GM12878 (cell line): ENCODE measurements around the gene RDM1.

Experiments
- CHD1 ChIP-seq: IDR thresholded peaks from 2 replicates; pipeline ENCODE4 v1.6.1; 2012; ENCODE audit warnings: low read depth, low read length, improper control_type of control experiment
- CREM ChIP-seq: IDR thresholded peaks from 2 replicates; pipeline ENCODE4 v1.6.1; 2014; ENCODE audit warnings: antibody characterized with exemption, low read depth
- CTCF ChIP-seq, 3 experiments: IDR thresholded peaks in 2 of 3; conservative IDR thresholded peaks in 1 of 3; 2 replicates each; pipeline ENCODE4 v1.5.1; 2011; ENCODE audit warnings: low read depth in 3 of 3, low read length in 3 of 3, mild to moderate bottlenecking in 3 of 3, control low read depth in 2 of 3, moderate library complexity in 2 of 3, inconsistent platforms in 1 of 3, mixed read lengths in 1 of 3; ENCODE audit not compliant: control insufficient read depth in 2 of 3, insufficient read depth in 1 of 3; ENCODE audit errors: extremely low read depth in 1 of 3
- CUX1 ChIP-seq: IDR thresholded peaks from 2 replicates; pipeline ENCODE4 v1.6.1; 2012; ENCODE audit warnings: improper control_type of control experiment, low read depth, low read length; ENCODE audit not compliant: insufficient replicate concordance
- ESRRA ChIP-seq: IDR thresholded peaks from 2 replicates; pipeline ENCODE4 v1.6.1; 2012; ENCODE audit warnings: mild to moderate bottlenecking, low read length, improper control_type of control experiment
- MEF2B ChIP-seq: fragments of 450-650 bp; IDR thresholded peaks from 2 replicates; pipeline ENCODE4 v1.6.1; 2018; ENCODE audit warnings: mild to moderate bottlenecking, moderate library complexity; ENCODE audit not compliant: partially characterized antibody, poor library complexity, severe bottlenecking
- POLR2A ChIP-seq: IDR thresholded peaks from 2 replicates; pipeline ENCODE4 v1.6.1; 2011; ENCODE audit warnings: low read depth, mild to moderate bottlenecking, low read length
- POLR2AphosphoS5 ChIP-seq: IDR thresholded peaks from 2 replicates; pipeline ENCODE4 v1.6.1; 2011; ENCODE audit warnings: mild to moderate bottlenecking, low read length, inconsistent platforms
- RCOR1 ChIP-seq: conservative IDR thresholded peaks from 2 replicates; pipeline ENCODE4 v1.6.1; 2012; ENCODE audit warnings: low read depth, low read length, improper control_type of control experiment
- SIN3A ChIP-seq: IDR thresholded peaks from 2 replicates; pipeline ENCODE4 v1.6.1; 2012; ENCODE audit warnings: low read depth, low read length, improper control_type of control experiment
- TCF7 ChIP-seq: IDR thresholded peaks from 2 replicates; pipeline ENCODE4 v1.6.1; 2014; ENCODE audit warnings: antibody characterized with exemption, borderline replicate concordance
- ZBTB33 ChIP-seq: fragments of 450-650 bp; IDR thresholded peaks from 2 replicates; pipeline ENCODE4 v1.6.1; 2017; ENCODE audit warnings: mild to moderate bottlenecking

- TF ChIP-seq CREM (no peak), MEF2B (no peak), ZBTB33 (no peak), ESRRA (no peak), CTCF (IDR thresholded peaks at IDR 0.05 in 2 of 3, conservative IDR thresholded peaks at IDR 0.05 in 1 of 3; ENCODE audit: control insufficient read depth in 2 of 3, extremely low read depth in 1 of 3, insufficient read depth in 1 of 3, low read depth in 3 of 3, low read length in 3 of 3) (no peak), CUX1 (no peak), CHD1 (no peak), RCOR1 (no peak), POLR2A (no peak), POLR2AphosphoS5 (no peak), TCF7 (no peak), SIN3A (no peak)
These were observed 22.9 kb downstream of the RDM1 start for GRCh38 chr17:35907691-35908090.
